GM12874 (cell line): ENCODE data around the gene CAMK1D.

ENCODE experiments used
- CTCF ChIP-seq: IDR thresholded peaks from 2 replicates; pipeline ENCODE4 v1.5.1; 2011; ENCODE audit warnings: low read depth, mild to moderate bottlenecking, control low read depth, low read length, moderate library complexity; ENCODE audit not compliant: insufficient read depth

Gene CAMK1D

GRCh38 chr10:12509794-12510100 is 160.4 kb downstream of the CAMK1D start:
- no peak for TF ChIP-seq CTCF

GRCh38 chr10:12510501-12510941 is 161.2 kb downstream of the CAMK1D start:
- no peak for TF ChIP-seq CTCF

GRCh38 chr10:12510984-12511383 is 161.6 kb downstream of the CAMK1D start:
- TF ChIP-seq CTCF, result no peak

GRCh38 chr10:12511651-12512050 is 162.3 kb downstream of the CAMK1D start:
- no peak for TF ChIP-seq CTCF

- no peak for TF ChIP-seq CTCF
Measured at GRCh38 chr10:12512332-12513002, 163.1 kb downstream of the CAMK1D start.

- no peak for TF ChIP-seq CTCF
Measured at GRCh38 chr10:12513003-12513365, 163.6 kb downstream of the CAMK1D start.

GRCh38 chr10:12513775-12514673 is 164.7 kb downstream of the CAMK1D start:
- no peak for TF ChIP-seq CTCF
